HG03280 (cell line): ENCODE results near the gene CLEC12A.
"Not testable (repeated sequence)": the region's sequence is repeated elsewhere in the genome, so short reads cannot be mapped to it uniquely, and the experiment has no call there.

Source experiments
- ATAC-seq: cut with Tn5 transposase; IDR thresholded peaks from one replicate; pipeline ENCODE4 v1.9.1; 2021; ENCODE audit warnings: mild to moderate bottlenecking, moderate library complexity; ENCODE audit not compliant: unreplicated experiment

The CLEC12A gene

DNA sequence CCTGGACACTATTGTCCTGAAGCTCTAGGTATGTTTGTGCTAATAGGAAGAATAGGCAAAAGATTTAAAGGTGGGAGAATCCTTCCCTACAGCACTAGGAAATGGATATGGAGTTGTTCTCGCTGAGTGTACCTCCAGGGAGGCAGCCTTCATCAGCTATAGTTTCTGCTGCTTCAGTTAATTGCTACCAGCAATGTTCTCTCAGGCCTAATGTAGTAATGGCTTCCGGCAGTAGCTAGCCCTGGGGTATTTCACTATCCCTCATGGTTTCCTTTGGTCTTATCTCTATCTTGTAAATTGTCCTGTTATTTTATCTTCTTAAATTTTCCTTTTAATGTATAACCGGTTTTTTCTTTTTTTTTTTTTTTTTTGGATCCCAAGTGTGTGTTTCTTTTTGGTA, 9.3 kb upstream of the CLEC12A start:
- no peak for ATAC-seq

- no peak for ATAC-seq
These were observed 1.5 kb upstream of the CLEC12A start for GRCh38 chr12:9969673-9970072.

DNA sequence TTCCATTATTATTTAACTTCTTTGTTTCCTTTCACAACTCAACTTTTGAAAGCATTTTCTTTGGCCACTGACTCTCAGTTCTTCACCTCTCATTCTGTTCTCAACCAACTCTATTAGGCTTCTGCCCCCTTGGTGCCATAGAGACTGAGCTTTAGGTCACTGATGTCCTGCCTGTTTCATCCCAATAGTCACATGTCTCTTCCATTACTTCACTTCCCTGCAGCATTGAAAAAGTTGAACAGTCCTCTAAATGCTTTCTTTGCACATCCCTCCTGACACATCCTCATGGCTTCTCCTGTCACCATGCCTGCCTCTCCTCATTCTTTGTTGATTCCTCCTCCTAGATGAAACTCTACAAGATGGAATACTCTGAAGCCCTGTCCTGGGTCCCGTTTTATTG, 2.7 kb downstream of the CLEC12A start:
- no peak for ATAC-seq

DNA sequence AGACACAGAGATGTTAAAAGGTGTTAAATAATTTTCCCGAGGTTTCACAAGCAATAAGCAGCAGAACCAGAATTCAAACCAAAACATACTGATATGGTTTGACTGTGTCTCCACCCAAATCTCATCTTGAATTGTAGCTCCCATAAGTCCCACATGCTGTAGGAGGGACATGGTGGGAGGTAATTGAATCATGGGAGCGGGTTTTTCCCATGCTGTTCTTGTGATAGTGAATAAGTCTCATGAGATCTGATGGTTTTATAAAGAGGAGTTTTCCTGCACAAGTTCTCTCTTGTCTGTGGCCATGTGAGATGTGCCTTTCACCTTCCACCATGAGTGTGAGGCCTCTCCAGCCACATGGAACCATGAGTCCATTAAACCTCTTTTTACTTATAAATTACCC, 3.5 kb downstream of the CLEC12A start:
- not testable (repeated sequence) for ATAC-seq

GRCh38 chr12:9975614-9976013, 4.4 kb downstream of the CLEC12A start:
- ATAC-seq, result no peak

DNA sequence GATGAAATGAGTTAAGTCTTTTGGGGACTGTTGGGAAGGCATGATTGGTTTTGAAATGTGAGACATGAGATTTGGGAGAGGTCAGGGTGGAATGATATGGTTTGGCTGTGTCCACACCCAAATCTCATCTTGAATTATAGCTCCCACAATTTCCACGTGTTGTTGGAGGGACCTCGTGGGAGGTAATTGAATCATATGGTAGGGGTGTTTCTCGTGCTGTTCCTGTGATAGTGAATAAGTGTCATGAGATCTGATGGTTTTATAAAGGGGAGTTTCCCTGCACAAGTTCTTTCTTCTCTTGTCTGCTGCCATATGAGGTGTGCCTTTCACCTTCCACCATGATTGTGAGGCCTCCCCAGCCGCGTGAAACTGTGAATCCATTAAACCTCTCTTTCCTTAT, 5.4 kb downstream of the CLEC12A start:
- ATAC-seq, result not testable (repeated sequence)

DNA sequence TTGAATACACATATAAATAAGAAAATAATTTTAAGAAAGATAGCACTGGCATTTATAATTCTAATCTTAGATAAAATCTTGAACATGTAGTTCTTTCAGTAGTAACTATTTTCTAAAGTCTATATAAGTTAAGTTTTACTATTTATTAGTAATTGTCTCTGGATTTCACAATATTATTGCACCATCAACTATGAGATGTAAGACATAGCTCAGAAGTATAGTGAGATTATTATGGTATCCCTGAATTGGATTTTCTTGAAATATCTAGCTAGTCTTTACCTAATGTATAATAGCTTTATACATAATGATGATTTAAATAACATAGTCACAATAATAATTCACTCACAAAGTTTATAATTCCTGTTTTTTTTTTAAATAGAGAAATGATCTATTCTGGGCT, 6.7 kb downstream of the CLEC12A start:
- no peak for ATAC-seq

DNA sequence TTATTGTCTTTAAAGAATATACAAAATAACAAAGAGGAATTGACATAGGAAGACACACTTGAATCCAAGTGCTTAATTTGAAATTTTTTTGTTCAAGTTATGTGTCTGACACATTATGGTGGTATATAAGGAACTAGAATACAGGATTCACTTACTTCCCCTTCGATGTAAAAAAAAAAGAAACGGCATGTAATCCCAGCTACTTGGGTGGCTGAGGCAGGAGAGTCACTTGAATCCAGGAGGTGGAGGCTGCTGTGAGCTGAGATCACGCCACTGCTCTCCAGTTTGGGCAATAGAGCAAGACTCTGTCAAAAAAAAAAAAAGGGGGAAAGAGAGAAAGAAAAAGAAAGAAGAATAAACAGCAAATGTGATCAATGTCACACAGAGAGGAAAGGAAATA, 8.9 kb downstream of the CLEC12A start:
- ATAC-seq, result no peak

- ATAC-seq, result no peak
These were observed 20.7 kb downstream of the CLEC12A start for GRCh38 chr12:9991876-9992275.

- ATAC-seq, result no peak
These were observed 21.1 kb downstream of the CLEC12A start for GRCh38 chr12:9992296-9992695.

- no peak for ATAC-seq
These were observed 27.8 kb downstream of the CLEC12A start, which contains the start of gene CLEC1B for GRCh38 chr12:9999016-9999415. Gene CLEC1B (minus strand): TSS chr12:9999121. CDS start chr12:9999100, 21 bp downstream.

DNA sequence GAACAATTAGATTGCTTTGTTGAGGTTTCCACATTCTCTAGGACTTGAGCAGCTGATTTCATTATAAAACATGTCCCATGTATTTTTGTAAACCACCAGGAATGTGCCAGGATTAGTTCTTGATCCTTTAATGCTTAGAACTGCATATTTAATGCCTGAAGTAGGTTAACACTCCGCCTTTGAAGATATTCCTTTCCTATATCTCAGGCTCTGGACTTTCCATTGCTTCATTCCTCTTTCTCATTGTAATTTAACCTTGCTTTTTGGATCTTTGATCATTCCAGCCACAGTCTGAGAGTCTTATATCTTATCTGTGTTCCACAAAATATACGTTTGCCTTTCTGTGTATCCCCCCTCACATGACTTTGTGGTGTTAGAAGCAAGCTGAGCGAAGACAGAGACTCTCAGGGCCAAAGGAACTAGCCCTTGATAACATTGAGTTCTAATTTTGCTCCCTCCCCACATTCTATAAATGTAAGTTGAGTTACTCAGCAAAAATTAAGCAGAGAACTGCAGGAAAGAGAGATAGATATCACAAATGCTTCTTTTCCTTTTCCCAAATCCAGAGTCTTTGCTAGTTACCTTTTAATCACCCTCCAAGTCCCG, 30.1 kb downstream of the CLEC12A start:
- no peak for ATAC-seq

GRCh38 chr12:10012630-10013330, 41.6 kb downstream of the CLEC12A start:
- no peak for ATAC-seq

DNA sequence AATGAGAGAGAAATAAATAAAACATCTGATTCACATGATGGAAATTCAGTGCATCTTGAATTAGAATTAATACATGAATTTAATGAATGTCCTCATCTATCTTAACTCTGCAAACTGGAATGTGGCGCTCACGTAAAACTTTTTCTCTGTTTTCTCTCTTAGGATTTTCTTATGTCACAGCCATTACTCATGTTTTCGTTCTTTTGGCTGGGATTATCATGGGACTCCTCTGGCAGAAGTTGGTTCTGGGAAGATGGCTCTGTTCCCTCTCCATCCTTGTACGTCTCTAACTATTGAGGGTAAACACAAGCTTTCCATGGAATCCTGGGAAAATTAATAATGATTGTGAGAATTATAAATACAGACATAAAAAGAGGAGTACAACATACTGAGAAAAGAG, 44.2 kb downstream of the CLEC12A start:
- no peak for ATAC-seq

GRCh38 chr12:10016881-10017280, 45.7 kb downstream of the CLEC12A start:
- no peak for ATAC-seq

DNA sequence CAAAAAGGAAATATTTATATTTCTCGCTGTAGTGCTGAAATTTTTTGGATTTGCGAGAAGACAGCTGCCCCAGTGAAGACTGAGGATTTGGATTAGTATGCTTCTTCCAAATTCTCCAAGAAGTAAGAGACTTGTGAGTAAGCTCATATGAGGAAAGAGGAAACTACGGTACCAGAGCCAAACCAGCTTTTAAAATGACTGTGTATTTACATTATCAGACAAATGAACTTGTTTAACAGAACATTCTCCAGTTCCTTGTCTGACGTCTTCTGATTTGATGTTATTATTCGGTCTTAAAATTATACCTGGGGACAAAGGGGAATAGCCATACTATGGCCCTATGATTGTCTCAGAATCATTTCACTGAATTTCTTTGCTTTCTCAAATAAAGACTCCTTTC, 47.2 kb downstream of the CLEC12A start:
- no peak for ATAC-seq

- no peak for ATAC-seq
These were observed 50.1 kb downstream of the CLEC12A start for GRCh38 chr12:10021342-10021741.

DNA sequence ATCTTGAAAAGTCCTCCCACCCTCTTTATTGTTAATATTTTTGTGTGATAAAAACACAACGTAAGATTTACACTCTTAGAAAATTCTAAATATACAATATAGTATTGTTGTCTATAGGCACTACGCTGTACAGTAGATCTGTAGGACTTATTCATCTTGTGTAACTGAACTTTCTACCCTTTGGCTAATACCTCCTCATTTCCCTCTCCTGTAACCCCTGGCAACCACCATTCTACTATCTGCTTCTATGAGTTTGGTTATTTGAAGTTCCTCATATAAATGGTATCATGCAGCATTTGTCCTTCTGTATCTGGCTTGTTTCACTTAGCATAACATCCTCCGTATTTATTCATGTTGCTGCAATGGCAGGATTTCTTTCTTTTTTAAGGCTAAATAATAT, 54.0 kb downstream of the CLEC12A start:
- ATAC-seq, result no peak

DNA sequence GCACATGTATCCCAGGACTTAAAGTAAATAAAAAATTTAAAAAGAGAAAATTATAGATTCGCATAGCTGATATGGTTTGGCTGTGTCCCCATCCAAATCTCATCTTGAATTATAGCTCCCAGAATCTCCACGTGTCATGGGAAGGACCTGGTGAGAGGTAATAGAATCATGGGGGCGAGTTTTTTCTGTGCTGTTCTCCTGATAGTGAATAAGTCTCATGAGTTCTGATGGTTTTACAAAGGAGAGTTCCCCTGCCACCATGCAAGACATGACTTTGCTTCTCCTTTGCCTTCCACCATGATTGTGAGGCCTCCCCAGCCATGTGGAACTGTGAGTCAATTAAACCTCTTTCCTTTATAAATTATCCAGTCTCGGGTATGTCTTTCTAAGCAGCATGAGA, 55.5 kb downstream of the CLEC12A start:
- not testable (repeated sequence) for ATAC-seq

DNA sequence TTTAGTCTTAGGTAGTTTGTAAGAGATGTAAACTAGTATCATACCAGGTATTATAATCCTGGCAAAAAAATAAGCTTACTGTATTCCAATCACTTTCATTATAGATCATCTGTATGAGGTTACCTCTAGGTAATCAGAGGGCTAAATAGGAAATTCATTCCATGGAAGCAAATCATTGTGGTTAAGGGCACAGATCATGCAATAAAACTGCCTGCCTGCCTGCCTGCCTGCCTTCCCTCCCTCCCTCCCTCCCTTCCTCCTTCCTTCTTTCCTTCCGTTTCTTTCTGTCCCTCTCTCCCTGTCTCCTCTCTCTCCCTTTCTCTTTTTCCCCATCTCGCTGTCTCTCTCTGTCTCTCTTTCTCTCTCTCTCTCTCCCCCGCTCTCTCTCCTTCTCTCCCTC, 56.1 kb downstream of the CLEC12A start:
- no peak for ATAC-seq

- ATAC-seq, result no peak
These were observed 56.5 kb downstream of the CLEC12A start for GRCh38 chr12:10027721-10028120.

DNA sequence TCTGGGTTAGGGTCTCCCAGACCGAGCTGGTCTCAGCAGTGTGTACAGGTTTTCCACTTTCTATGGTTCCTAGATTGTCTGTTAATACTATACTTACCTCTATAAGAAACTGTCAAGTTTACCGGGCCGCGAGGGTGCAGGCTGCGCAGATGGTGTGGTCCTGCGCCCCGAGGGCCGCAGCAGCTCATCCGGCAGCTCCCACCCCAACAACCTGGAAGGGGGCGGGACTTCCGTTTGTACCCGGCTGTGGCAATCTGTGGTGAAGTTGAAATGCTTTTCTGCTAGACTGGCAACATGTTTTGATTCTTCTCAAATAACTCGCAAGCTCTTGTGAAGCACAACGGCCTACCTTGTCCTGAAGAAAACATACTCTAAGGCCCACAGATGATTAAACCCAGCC, 59.2 kb downstream of the CLEC12A start, which contains the start of gene CLEC9A:
TSS of gene CLEC9A (plus strand) at position 237 of the 400 bp plus-strand sequence. CDS start 22,006 bp downstream, outside the sequence.
- ATAC-seq, result no peak

DNA sequence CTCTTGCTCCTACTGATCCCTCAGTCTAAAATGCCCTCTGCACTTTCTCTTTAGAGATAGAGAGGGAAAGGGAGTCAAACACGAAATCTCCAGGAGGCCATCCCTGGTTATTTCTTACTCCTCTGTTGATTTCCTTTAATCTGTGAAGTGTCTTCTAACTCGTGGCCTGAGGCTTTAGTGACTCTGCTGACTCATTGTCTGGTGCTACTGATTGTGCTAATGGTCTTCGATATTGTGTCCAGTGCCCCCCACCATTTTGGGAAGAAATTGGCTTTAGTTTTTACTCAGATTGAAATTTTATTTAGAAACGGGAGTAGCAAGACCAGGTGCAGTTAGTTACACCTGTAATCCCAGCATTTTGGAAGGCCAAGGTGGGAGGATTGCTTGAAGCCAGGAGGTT, 60.1 kb downstream of the CLEC12A start:
- ATAC-seq, result no peak
